H1 (cell line): ENCODE measurements around the gene NR1I3. TPM values are rescaled to one million over a fixed set of nuclear protein-coding genes. Genes with fewer than 3 reads are reported as not detected.

Source experiments
- CTCF ChIA-PET: fragments of 300-600 bp; sonication (Branson Sonifier 250); formaldehyde crosslinking; loops from one replicate; lab custom pipeline; 2021; ENCODE audit not compliant: partially characterized antibody; lab: Charles Lee
- POLR2A ChIA-PET: fragments of 300-600 bp; sonication (Branson Sonifier 250); formaldehyde crosslinking; loops from one replicate; lab custom pipeline; 2021; ENCODE audit warnings: inconsistent platforms; ENCODE audit not compliant: partially characterized antibody; lab: Charles Lee
- DNase-seq, 2 experiments: peaks; one replicate each; pipeline versions ENCODE4 v3.0.0 to v3.0.0-alpha.2; 2010 to 2022; ENCODE audit warnings: low spot score in 2 of 2, low read depth in 1 of 2, mixed read lengths in 1 of 2
- FAIRE-seq: peaks from 2 replicates; lab custom pipeline; 2011; peaks lifted over from hg19 to GRCh38; lab: Jason Lieb, UNC
- H2AFZ ChIP-seq: 2 replicates; pipeline ENCODE4 v1.8.1; 2012; ENCODE audit warnings: low read length, inconsistent platforms
- H2AK5ac ChIP-seq: 2 replicates; pipeline ENCODE4 v1.6.1; 2013; ENCODE audit warnings: low read depth, low read length
- H2BK120ac ChIP-seq: replicated peaks from 2 replicates; pipeline ENCODE3; 2013; ENCODE audit warnings: low read depth, low read length, inconsistent platforms
- H2BK12ac ChIP-seq: 2 replicates; pipeline ENCODE4 v1.6.1; 2013; ENCODE audit warnings: low read depth, low read length
- H2BK15ac ChIP-seq: 2 replicates; pipeline ENCODE4 v1.6.1; 2013; ENCODE audit warnings: low read length
- H2BK20ac ChIP-seq: 2 replicates; pipeline ENCODE4 v1.6.1; 2013; ENCODE audit warnings: low read length
- H2BK5ac ChIP-seq: 2 replicates; pipeline ENCODE4 v1.6.1; 2013; ENCODE audit warnings: low read depth, low read length
- H3K14ac ChIP-seq: 2 replicates; pipeline ENCODE4 v1.6.1; 2013; ENCODE audit warnings: inconsistent platforms; ENCODE audit not compliant: insufficient read length
- H3K18ac ChIP-seq: 2 replicates; pipeline ENCODE4 v1.6.1; 2013; ENCODE audit warnings: low read length; ENCODE audit errors: extremely low read depth
- H3K23ac ChIP-seq: 2 replicates; pipeline ENCODE4 v1.6.1; 2013; ENCODE audit warnings: inconsistent platforms; ENCODE audit not compliant: insufficient read length
- H3K23me2 ChIP-seq: 2 replicates; pipeline ENCODE4 v1.6.1; 2013; ENCODE audit warnings: low read depth, low read length
- H3K27ac ChIP-seq: 2 replicates; pipeline ENCODE4 v1.6.1; 2011; ENCODE audit warnings: low read depth, low read length, inconsistent platforms
- H3K27me3 ChIP-seq, 4 experiments: replicated peaks in 1 of 4; 1 replicate in 1 of 4; 2 replicates in 3 of 4; pipeline versions ENCODE4 v1.6.1 to v1.8.1; 2011 to 2013; ENCODE audit warnings: low read length in 3 of 4, mild to moderate bottlenecking in 3 of 4, inconsistent platforms in 2 of 4, mixed read lengths in 2 of 4, moderate library complexity in 1 of 4; ENCODE audit not compliant: control insufficient read depth in 3 of 4, insufficient read depth in 3 of 4; ENCODE audit errors: extremely low read depth in 1 of 4
- H3K36me3 ChIP-seq, 4 experiments: 2 replicates each; pipeline versions ENCODE4 v1.6.1 to v1.8.1; 2011 to 2013; ENCODE audit warnings: mild to moderate bottlenecking in 4 of 4, low read length in 3 of 4, moderate library complexity in 2 of 4, control low read depth in 1 of 4, inconsistent platforms in 1 of 4; ENCODE audit not compliant: insufficient read depth in 4 of 4, control insufficient read depth in 2 of 4
- H3K4ac ChIP-seq: replicated peaks from 2 replicates; pipeline ENCODE3; 2013; ENCODE audit warnings: low read length, low read depth, mixed read lengths, inconsistent platforms; ENCODE audit not compliant: insufficient read length
- H3K4me1 ChIP-seq, 4 experiments: replicated peaks in 1 of 4; 1 replicate in 1 of 4; 2 replicates in 3 of 4; pipeline versions ENCODE4 v1.6.1 to v1.8.1; 2011 to 2013; ENCODE audit warnings: low read length in 3 of 4, inconsistent platforms in 2 of 4, mixed read lengths in 1 of 4; ENCODE audit not compliant: insufficient read depth in 4 of 4, control insufficient read depth in 3 of 4
- H3K4me2 ChIP-seq, 2 experiments: 2 replicates each; pipeline versions ENCODE4 v1.6.1 to v1.8.1; 2011 to 2013; ENCODE audit warnings: low read depth in 2 of 2, low read length in 2 of 2, control low read depth in 1 of 2, inconsistent platforms in 1 of 2, mild to moderate bottlenecking in 1 of 2; ENCODE audit not compliant: insufficient read depth in 1 of 2
- H3K4me3 ChIP-seq, 4 experiments: fragments of 200-600, 300-600 bp in 1 of 4; sonication (generic), shearing (Covaris generic), sonication (Bioruptor Twin) in 1 of 4; 2 replicates each; pipeline versions ENCODE4 v1.5.1 to v1.8.1; 2011 to 2016; ENCODE audit warnings: low read length in 4 of 4, low read depth in 3 of 4, control low read depth in 2 of 4, inconsistent platforms in 2 of 4, mild to moderate bottlenecking in 2 of 4, mixed read lengths in 1 of 4, moderate library complexity in 1 of 4; ENCODE audit not compliant: insufficient read depth in 2 of 4; ENCODE audit errors: extremely low read depth in 1 of 4
- H3K56ac ChIP-seq: replicated peaks from 2 replicates; pipeline ENCODE3; 2013; ENCODE audit warnings: low read depth, mild to moderate bottlenecking, mixed read lengths, low read length, inconsistent platforms; ENCODE audit not compliant: insufficient read length
- H3K79me1 ChIP-seq: 2 replicates; pipeline ENCODE4 v1.6.1; 2013; ENCODE audit warnings: low read depth, low read length, control low read depth
- H3K79me2 ChIP-seq, 2 experiments: 2 replicates each; pipeline versions ENCODE4 v1.6.1 to v1.8.1; 2012 to 2013; ENCODE audit warnings: low read length in 2 of 2, mild to moderate bottlenecking in 2 of 2, inconsistent platforms in 1 of 2; ENCODE audit not compliant: insufficient read depth in 2 of 2, control insufficient read depth in 1 of 2
- H3K9ac ChIP-seq, 4 experiments: replicated peaks in 1 of 4; 1 replicate in 1 of 4; 2 replicates in 3 of 4; pipeline versions ENCODE4 v1.6.1 to v1.8.1; 2011 to 2013; ENCODE audit warnings: low read depth in 3 of 4, low read length in 3 of 4, control low read depth in 2 of 4, mild to moderate bottlenecking in 2 of 4, moderate library complexity in 2 of 4, inconsistent platforms in 1 of 4; ENCODE audit errors: extremely low read depth in 1 of 4
- H3K9me3 ChIP-seq, 2 experiments: 2 replicates each; pipeline versions ENCODE4 v1.6.1 to v1.8.1; 2012 to 2013; ENCODE audit warnings: mild to moderate bottlenecking in 2 of 2, moderate library complexity in 2 of 2, control low read depth in 1 of 2, inconsistent platforms in 1 of 2, low read depth in 1 of 2, low read length in 1 of 2, mixed read lengths in 1 of 2; ENCODE audit not compliant: insufficient read depth in 2 of 2
- H4K20me1 ChIP-seq, 2 experiments: replicated peaks in 1 of 2; 2 replicates each; pipeline versions ENCODE3 to v1.8.1; 2011 to 2013; ENCODE audit warnings: inconsistent platforms in 2 of 2, low read length in 2 of 2, mild to moderate bottlenecking in 1 of 2; ENCODE audit not compliant: insufficient read depth in 2 of 2, control insufficient read depth in 1 of 2
- H4K5ac ChIP-seq: 2 replicates; pipeline ENCODE4 v1.6.1; 2013; ENCODE audit warnings: low read length, low read depth, mixed read lengths, inconsistent platforms; ENCODE audit not compliant: insufficient read length
- H4K8ac ChIP-seq: 2 replicates; pipeline ENCODE4 v1.8.0; 2013; ENCODE audit warnings: mild to moderate bottlenecking, moderate library complexity, low read length, inconsistent platforms; ENCODE audit not compliant: insufficient read depth; ENCODE audit errors: extremely low read depth
- H4K91ac ChIP-seq: replicated peaks from 2 replicates; pipeline ENCODE3; 2013; ENCODE audit warnings: low read length, mixed read lengths, inconsistent platforms; ENCODE audit not compliant: insufficient read length
- ATF2 ChIP-seq: IDR thresholded peaks from 2 replicates; pipeline ENCODE4 v1.6.1; 2012; ENCODE audit warnings: low read length, inconsistent platforms
- ATF3 ChIP-seq: IDR thresholded peaks from 2 replicates; pipeline ENCODE4 v1.6.1; 2011; ENCODE audit warnings: low read depth, mild to moderate bottlenecking, low read length; ENCODE audit not compliant: insufficient read depth
- CHD1 ChIP-seq: IDR thresholded peaks from 2 replicates; pipeline ENCODE4 v1.6.1; 2012; ENCODE audit warnings: low read depth, low read length, improper control_type of control experiment
- MAFK ChIP-seq: IDR thresholded peaks from 2 replicates; pipeline ENCODE4 v1.6.1; 2012; ENCODE audit warnings: low read depth, mild to moderate bottlenecking, improper control_type of control experiment, low read length
- RAD21 ChIP-seq, 2 experiments: IDR thresholded peaks in 1 of 2; conservative IDR thresholded peaks in 1 of 2; 2 replicates each; pipeline ENCODE4 v1.6.1; 2011; ENCODE audit warnings: low read depth in 2 of 2, low read length in 2 of 2, improper control_type of control experiment in 1 of 2, inconsistent platforms in 1 of 2, mild to moderate bottlenecking in 1 of 2, moderate library complexity in 1 of 2
- SAP30 ChIP-seq: fragments of 300-600 bp; sonication (generic); IDR thresholded peaks from 2 replicates; pipeline ENCODE4 v1.7.1; 2012; ENCODE audit warnings: low read length, moderate library complexity, mild to moderate bottlenecking, inconsistent platforms; ENCODE audit not compliant: insufficient read depth, insufficient replicate concordance
- SP4 ChIP-seq: IDR thresholded peaks from 2 replicates; pipeline ENCODE4 v1.6.1; 2012; ENCODE audit warnings: low read length, inconsistent platforms
- SRF ChIP-seq: IDR thresholded peaks from 2 replicates; pipeline ENCODE4 v1.6.1; 2011; ENCODE audit warnings: mild to moderate bottlenecking, low read depth, low read length, moderate library complexity
- TAF1 ChIP-seq: IDR thresholded peaks from 2 replicates; pipeline ENCODE4 v1.6.1; 2011; ENCODE audit warnings: mild to moderate bottlenecking, low read depth, low read length
- TCF12 ChIP-seq: IDR thresholded peaks from 2 replicates; pipeline ENCODE4 v1.6.1; 2011; ENCODE audit warnings: low read depth, mild to moderate bottlenecking, low read length
- YY1 ChIP-seq: IDR thresholded peaks from 2 replicates; pipeline ENCODE4 v1.6.1; 2011; ENCODE audit warnings: low read depth, mild to moderate bottlenecking, low read length
- WGBS, 2 experiments: shearing (Covaris generic) in 1 of 2; methylation state at CpG; one replicate each; pipeline versions ENCODE4 v1.1.6 to v1.1.7; 2013 to 2015; ENCODE audit warnings: low lambda C conversion rate in 2 of 2, mixed read lengths in 2 of 2, inconsistent platforms in 1 of 2, low coverage in 1 of 2, missing lambda C conversion rate in 1 of 2; ENCODE audit not compliant: insufficient replicate concordance in 2 of 2, insufficient coverage in 1 of 2, insufficient read length in 1 of 2; ENCODE audit errors: extremely low coverage in 1 of 2, missing lambda C conversion rate in 1 of 2; 5-methylcytosine and 5-hydroxymethylcytosine counted together
- polyA plus RNA-seq, 7 experiments: library from polyadenylated mRNA; depleted of rRNA in 3 of 7; stranded (reverse) in 5 of 7; unstranded in 2 of 7; fragments of >200 nt in 5 of 7; fragments of 200-250 nt in 2 of 7; gene quantifications; 1 replicate in 5 of 7; 2 replicates in 1 of 7; 4 replicates in 1 of 7; pipeline versions ENCODE4 v1.2.1 to v1.2.3, GENCODE V29; 2011 to 2013; ENCODE audit warnings: missing spikeins in 2 of 7, mixed read lengths in 2 of 7
- total RNA-seq: library from RNA; stranded (reverse); fragmentation: NEBNext Ultra II Directional; extraction: Animal tissue kit (Norgen Biotek cat#: 25700); gene quantifications from 2 replicates; pipeline ENCODE4 v1.2.1, GENCODE V29; 2021

NR1I3 gene
- total and polyA plus RNA-seq, 2 of the 8 experiments (the other 6 are each of a cell fraction or from before 2014, with no cell fraction given), result not detected

GRCh38 chr1:161241682-161242081, 3.7 kb upstream of the NR1I3 start:
- no peak overlapping the region for H2BK120ac ChIP-seq
- H4K91ac ChIP-seq, result no peak overlapping the region
- H2AFZ ChIP-seq, result no peak overlapping the region
- H4K8ac ChIP-seq, result no peak overlapping the region
- no peak overlapping the region for H3K4me2 ChIP-seq
- no peak overlapping the region for H3K18ac ChIP-seq
- no peak overlapping the region for H3K4me3 ChIP-seq
- ChIA-PET POLR2A (no interaction called here), CTCF (interaction anchor here (0.7 to 8.6 kb wide), 5 partner anchors 9 to 141 kb away, joined by 3 to 84 read pairs (median 3); partner anchors contain the start of gene TOMM40L)
- H3K27me3 ChIP-seq, result no peaks in the 10 kb centered on the region
- H2BK15ac ChIP-seq, result no peak overlapping the region
- TF ChIP-seq CHD1 (no peak), TCF12 (no peak), SRF (no peak), ATF3 (no peak), SAP30 (no peak), ATF2 (no peak), SP4 (no peak), TAF1 (no peak), YY1 (no peak), RAD21 (IDR thresholded peaks at IDR 0.05 in 1 of 2, conservative IDR thresholded peaks at IDR 0.05 in 1 of 2; ENCODE audit: low read depth in 2 of 2, low read length in 2 of 2) (no peak), MAFK (no peak)
- H3K9me3 ChIP-seq, result no peaks in the 10 kb centered on the region
- no peak overlapping the region for H2BK5ac ChIP-seq
- H2AK5ac ChIP-seq, result no peak overlapping the region
- no peaks in the 10 kb centered on the region for H3K79me2 ChIP-seq
- H2BK12ac ChIP-seq, result no peak overlapping the region
- H3K14ac ChIP-seq, result no peak overlapping the region
- H4K5ac ChIP-seq, result no peak overlapping the region
- H3K79me1 ChIP-seq, result no peaks in the 10 kb centered on the region
- H2BK20ac ChIP-seq, result no peak overlapping the region
- no peaks in the 10 kb centered on the region for H3K36me3 ChIP-seq
- no peak overlapping the region for H3K9ac ChIP-seq
- no peak overlapping the region for H3K27ac ChIP-seq
- H3K4ac ChIP-seq, result no peak overlapping the region
- H3K56ac ChIP-seq, result no peak overlapping the region
- H3K4me1 ChIP-seq, result no peaks in the 10 kb centered on the region
- DNase-seq (no peak), FAIRE-seq (no peak)
- H3K23me2 ChIP-seq, result no peaks in the 10 kb centered on the region
- H4K20me1 ChIP-seq, result no peaks in the 10 kb centered on the region
- 90% methylated on average over 3 of the region's 3 CpGs; no CpG with 5 or more reads in 1 of the 2 experiments for WGBS, 2 experiments
- H3K23ac ChIP-seq, result no peak overlapping the region
